BJ (cell line): ENCODE data around the gene POC1A. TPM values are rescaled to one million over a fixed set of nuclear protein-coding genes. Genes with fewer than 3 reads are reported as not detected.
A peak's percentile ranks its signal among the peaks of the same experiment; 100 is the strongest.

Experiments
- CTCF ChIA-PET: fragments of 350-600 bp; formaldehyde crosslinking; extraction: SDS; loops from one replicate; lab custom pipeline; 2021; ENCODE audit warnings: antibody characterized with exemption, inconsistent platforms; lab: Yijun Ruan, JAX
- POLR2A ChIA-PET: fragments of 300-600 bp; sonication (Branson Sonifier 250); formaldehyde crosslinking; extraction: SDS; loops from one replicate; lab custom pipeline; 2021; ENCODE audit warnings: antibody characterized with exemption; lab: Charles Lee
- DNase-seq: peaks from one replicate; pipeline ENCODE4 v3.0.0-alpha.2; 2011; ENCODE audit warnings: low read depth
- H3K27me3 ChIP-seq: 2 replicates; pipeline ENCODE4 v1.6.0; 2011; ENCODE audit warnings: low read length; ENCODE audit not compliant: control insufficient read depth, insufficient read depth
- H3K36me3 ChIP-seq: 2 replicates; pipeline ENCODE4 v1.5.1; 2011; ENCODE audit warnings: low read length; ENCODE audit not compliant: control insufficient read depth, insufficient read depth
- H3K4me3 ChIP-seq: 2 replicates; pipeline ENCODE4 v1.5.1; 2011; ENCODE audit warnings: low read depth, mild to moderate bottlenecking, control low read depth, low read length
- polyA plus RNA-seq: library from polyadenylated mRNA; depleted of rRNA; stranded (reverse); fragments of >200 nt; gene quantifications from 2 replicates; pipeline ENCODE4 v1.2.3, GENCODE V29; 2011
- TF ChIP-seq, protein P1 (sequence below): IDR thresholded peaks from 2 replicates; pipeline ENCODE4 v1.5.1; 2011; ENCODE audit warnings: low read depth, mild to moderate bottlenecking, control low read depth, inconsistent platforms, low read length, moderate library complexity; ENCODE audit not compliant: insufficient read depth

POC1A gene
- polyA plus RNA-seq, 1 experiment, result 18.4 TPM

DNA sequence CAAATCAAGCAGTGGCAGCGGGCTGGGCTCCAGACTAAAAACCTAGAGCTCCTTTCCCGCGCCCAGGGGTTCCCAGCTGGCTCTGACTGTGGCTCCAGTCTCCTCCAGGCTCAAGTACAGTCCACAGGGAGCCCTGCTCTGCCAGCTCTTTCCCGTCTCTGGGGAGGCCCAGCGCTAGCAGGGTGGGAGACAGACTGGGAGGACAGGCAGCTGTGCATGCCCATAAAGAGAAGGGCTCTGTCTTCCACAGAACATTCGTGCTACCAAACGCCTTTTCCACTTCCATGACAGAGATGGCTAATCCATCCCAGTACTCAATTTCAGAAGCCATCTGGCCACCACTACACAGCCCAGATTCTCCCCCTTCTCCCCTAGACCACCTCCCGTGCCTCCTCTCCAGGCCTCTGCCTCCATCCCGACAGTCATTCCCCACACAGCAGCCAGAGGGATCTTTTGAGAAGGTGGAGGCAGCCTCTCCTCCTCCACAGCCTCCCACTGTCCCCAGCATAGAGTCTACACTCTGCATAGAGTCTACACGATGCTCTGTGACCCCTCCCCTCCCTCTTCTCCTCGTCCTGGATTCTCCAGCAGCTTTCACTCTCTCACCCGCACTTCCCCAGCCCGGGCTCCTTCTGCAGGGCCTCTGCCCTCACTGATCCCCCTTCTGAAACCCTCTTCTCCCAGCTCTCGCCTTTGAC, 91.0 kb downstream of the POC1A start:
- Histone ChIP-seq H3K36me3 (no peaks in the 10 kb centered on the region), H3K4me3 (no peak overlapping the region), H3K27me3 (no peaks in the 10 kb centered on the region)
- TF ChIP-seq, protein P1, sequence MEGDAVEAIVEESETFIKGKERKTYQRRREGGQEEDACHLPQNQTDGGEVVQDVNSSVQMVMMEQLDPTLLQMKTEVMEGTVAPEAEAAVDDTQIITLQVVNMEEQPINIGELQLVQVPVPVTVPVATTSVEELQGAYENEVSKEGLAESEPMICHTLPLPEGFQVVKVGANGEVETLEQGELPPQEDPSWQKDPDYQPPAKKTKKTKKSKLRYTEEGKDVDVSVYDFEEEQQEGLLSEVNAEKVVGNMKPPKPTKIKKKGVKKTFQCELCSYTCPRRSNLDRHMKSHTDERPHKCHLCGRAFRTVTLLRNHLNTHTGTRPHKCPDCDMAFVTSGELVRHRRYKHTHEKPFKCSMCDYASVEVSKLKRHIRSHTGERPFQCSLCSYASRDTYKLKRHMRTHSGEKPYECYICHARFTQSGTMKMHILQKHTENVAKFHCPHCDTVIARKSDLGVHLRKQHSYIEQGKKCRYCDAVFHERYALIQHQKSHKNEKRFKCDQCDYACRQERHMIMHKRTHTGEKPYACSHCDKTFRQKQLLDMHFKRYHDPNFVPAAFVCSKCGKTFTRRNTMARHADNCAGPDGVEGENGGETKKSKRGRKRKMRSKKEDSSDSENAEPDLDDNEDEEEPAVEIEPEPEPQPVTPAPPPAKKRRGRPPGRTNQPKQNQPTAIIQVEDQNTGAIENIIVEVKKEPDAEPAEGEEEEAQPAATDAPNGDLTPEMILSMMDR, result no peak
- no peak for DNase-seq
- ChIA-PET CTCF (interaction anchor here (0.5 to 0.7 kb wide), 2 partner anchors 79 to 144 kb away, joined by 3 read pairs; no protein-coding TSS in a partner anchor), POLR2A (no interaction called here)

DNA sequence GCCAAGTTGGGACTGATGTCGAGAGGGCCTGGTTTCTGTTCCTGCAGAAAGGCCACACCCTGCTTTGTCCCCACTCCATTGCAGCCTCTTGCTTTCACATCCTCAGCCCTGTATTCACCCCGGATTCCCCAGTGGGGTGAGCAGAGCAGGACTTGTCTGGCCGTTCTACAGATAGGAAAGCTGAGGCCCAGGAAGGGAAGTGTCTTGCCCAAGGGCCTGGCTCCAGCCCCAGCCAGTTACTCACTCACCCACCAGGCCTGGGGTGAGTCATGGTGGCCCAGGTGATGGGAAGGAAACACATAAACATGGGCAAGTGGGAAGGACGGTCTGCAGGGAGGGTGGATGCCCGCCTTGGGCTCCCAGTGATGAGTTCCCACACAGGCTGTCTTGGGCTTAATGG, 91.7 kb downstream of the POC1A start:
- CTCF ChIA-PET, result interaction anchor here (0.5 to 1.1 kb wide), 3 partner anchors 58 to 144 kb away, joined by 3 to 4 read pairs (median 3); no protein-coding TSS in a partner anchor
- peak; percentile 80 for DNase-seq
- no peak overlapping the region for H3K4me3 ChIP-seq
- POLR2A ChIA-PET, result no interaction called here
- no peaks in the 10 kb centered on the region for H3K36me3 ChIP-seq
- H3K27me3 ChIP-seq, result no peaks in the 10 kb centered on the region
- TF ChIP-seq, protein P1, result no peak

DNA sequence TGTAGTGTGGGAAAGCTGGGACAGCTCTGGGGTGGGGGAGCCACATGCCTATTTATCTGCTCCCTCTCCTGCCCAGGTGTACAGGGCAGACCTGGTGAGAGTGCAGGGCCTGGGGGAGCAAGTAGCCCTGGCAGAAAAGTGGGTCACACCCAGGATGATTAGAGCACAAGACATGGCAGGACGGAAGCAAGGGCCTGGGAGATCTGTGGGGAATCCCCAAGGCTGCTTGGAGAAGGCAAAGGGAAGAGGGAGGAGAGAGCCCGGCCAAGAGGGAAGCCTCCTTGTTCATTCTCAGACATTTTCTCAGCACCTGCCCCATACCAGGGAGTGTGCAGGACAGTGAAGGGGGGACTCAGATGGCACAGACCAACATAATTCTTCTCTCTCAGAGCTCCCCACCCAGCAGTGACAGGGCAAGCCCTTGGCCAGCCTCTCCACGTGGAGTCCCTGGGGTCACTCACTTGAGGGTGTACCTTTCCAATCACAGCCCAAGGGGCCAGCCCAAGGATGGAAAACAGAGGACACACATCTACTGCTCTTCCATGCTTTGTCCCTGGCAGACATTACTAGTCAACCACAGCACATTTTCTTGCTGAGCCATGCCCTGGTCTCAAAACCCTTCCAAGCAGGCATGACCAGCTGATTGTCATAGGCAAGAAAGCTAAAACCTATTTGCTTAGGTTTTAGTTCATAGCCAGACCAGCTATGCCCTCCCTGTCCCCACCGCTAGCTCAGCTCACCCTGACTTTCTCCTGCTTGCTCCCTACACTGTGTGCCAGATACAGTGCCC, 92.9 kb downstream of the POC1A start:
- CTCF ChIA-PET, result interaction anchor here (0.8 to 12.6 kb wide), 3 partner anchors 57 to 94 kb away, joined by 3 to 120 read pairs (median 4); no protein-coding TSS in a partner anchor
- no peaks in the 10 kb centered on the region for H3K36me3 ChIP-seq
- H3K4me3 ChIP-seq, result no peak overlapping the region
- POLR2A ChIA-PET, result no interaction called here
- H3K27me3 ChIP-seq, result no peaks in the 10 kb centered on the region
- TF ChIP-seq, protein P1, result no peak
- no peak for DNase-seq

DNA sequence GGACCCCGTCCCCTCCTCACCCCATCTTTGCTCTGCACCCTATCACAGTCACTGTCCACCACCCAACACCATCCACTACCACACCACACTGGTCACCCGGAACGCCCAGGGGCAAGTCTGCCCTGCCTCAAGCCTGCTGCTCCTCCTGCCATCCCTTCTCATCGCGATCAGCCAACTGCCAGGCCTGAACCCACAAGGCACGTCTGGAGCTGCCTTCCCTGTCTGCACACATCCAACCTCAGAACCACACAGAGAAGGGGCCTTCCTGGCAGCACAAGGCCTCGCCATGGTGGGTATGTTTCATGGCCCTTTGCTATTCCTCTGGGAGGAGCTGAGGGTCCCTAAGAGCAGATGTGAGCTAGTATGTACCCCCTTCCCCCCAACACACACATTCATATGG, 94.4 kb downstream of the POC1A start:
- no peak for DNase-seq
- no peaks in the 10 kb centered on the region for H3K36me3 ChIP-seq
- H3K27me3 ChIP-seq, result no peaks in the 10 kb centered on the region
- CTCF ChIA-PET, result interaction anchor here (0.6 to 12.6 kb wide), 4 partner anchors 17 to 60 kb away, joined by 3 to 120 read pairs (median 4); no protein-coding TSS in a partner anchor
- no peak overlapping the region for H3K4me3 ChIP-seq
- POLR2A ChIA-PET, result no interaction called here
- TF ChIP-seq, protein P1, result no peak

DNA sequence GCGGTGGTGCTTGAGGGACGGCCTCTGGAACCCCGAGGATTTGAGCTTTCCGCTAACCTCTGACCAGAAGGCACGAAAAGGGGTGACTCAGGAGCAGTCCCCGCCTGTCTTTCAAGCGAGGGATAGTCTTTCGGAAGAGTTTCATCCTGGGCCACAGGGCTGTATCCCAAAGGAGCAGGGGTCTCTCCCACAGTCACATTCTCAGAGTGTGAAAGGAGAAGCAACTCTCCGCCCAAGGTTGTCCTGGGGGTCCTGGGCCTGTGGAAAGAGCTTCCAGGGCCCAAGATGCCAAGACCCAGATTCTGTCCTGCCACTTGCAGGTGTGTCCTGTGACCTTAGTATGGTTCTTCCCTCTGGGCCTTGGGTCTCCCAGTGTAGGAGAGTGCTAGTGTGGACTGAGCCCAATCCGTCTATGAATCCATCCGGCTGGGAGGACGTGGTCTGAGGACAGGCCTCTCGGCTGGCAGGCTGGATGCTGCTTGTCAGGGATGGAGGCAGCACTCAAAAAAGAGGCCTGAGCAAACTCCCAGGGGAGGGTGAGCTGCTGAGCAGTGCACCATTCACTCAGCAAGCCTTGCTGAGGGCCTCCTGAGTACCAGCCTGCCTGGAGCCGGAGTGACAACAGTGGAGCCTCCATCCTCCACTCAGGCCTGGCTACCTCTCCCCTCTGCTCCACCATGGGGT, 96.3 kb downstream of the POC1A start:
- CTCF ChIA-PET, result interaction anchor here (0.6 to 12.6 kb wide), 6 partner anchors 9 to 736 kb away, joined by 3 to 179 read pairs (median 4); partner anchors contain the start of genes ABHD14A and RRP9
- no peaks in the 10 kb centered on the region for H3K27me3 ChIP-seq
- peak overlapping the region; percentile 50 for H3K4me3 ChIP-seq
- POLR2A ChIA-PET, result interaction anchor here (0.6 kb wide), 1 partner anchor 220 kb away, joined by 3 read pairs; the partner anchor contains the start of gene WDR82
- DNase-seq, result no peak
- TF ChIP-seq, protein P1, result no peak
- H3K36me3 ChIP-seq, result peaks cover 7% of the 10 kb centered on the region
